ENCODE measurements around the gene ATG16L1.

The ATG16L1 gene

GRCh38 chr2:233266481-233266880, 15.0 kb downstream of the ATG16L1 start:
- DNase-seq = no peak
- H3K27ac ChIP-seq = no peak overlapping the region
- no peak overlapping the region for H3K4me3 ChIP-seq (ENCODE audit: low read depth, low read length)
- peaks cover 67% of the 10 kb centered on the region for H3K36me3 ChIP-seq (replicated peaks)
- in situ Hi-C loops (cut with HindIII; ENCODE audit: low pct_ligation_motif_present, low sequenced_read_pairs) = no loop called here
- TF ChIP-seq CTCF (IDR thresholded peaks at IDR 0.05; ENCODE audit: low read depth, low read length, missing control alignments) = no peak
- no peaks in the 10 kb centered on the region for H3K27me3 ChIP-seq (replicated peaks)

- no peak for DNase-seq
- TF ChIP-seq CTCF (IDR thresholded peaks at IDR 0.05; ENCODE audit: low read depth, low read length, missing control alignments) = no peak
- Histone ChIP-seq H3K4me3 (ENCODE audit: low read depth, low read length) (no peak overlapping the region), H3K27ac (no peak overlapping the region), H3K36me3 (replicated peaks) (peaks cover 66% of the 10 kb centered on the region), H3K27me3 (replicated peaks) (no peaks in the 10 kb centered on the region)
- in situ Hi-C loops (cut with HindIII; ENCODE audit: low pct_ligation_motif_present, low sequenced_read_pairs) = no loop called here
Observed at GRCh38 chr2:233267516-233268245, 16.2 kb downstream of the ATG16L1 start.

- Histone ChIP-seq H3K27me3 (replicated peaks) (no peaks in the 10 kb centered on the region), H3K4me3 (ENCODE audit: low read depth, low read length) (no peak overlapping the region), H3K36me3 (replicated peaks) (peaks cover 73% of the 10 kb centered on the region), H3K27ac (no peak overlapping the region)
- in situ Hi-C loops (cut with HindIII; ENCODE audit: low pct_ligation_motif_present, low sequenced_read_pairs) = no loop called here
- TF ChIP-seq CTCF (IDR thresholded peaks at IDR 0.05; ENCODE audit: low read depth, low read length, missing control alignments) = no peak
- DNase-seq = no peak
Observed at GRCh38 chr2:233270366-233270765, 18.9 kb downstream of the ATG16L1 start.

GRCh38 chr2:233270951-233271350, 19.5 kb downstream of the ATG16L1 start:
- no peak for TF ChIP-seq CTCF (IDR thresholded peaks at IDR 0.05; ENCODE audit: low read depth, low read length, missing control alignments)
- H3K27ac ChIP-seq = no peak overlapping the region
- H3K4me3 ChIP-seq (ENCODE audit: low read depth, low read length) = no peak overlapping the region
- H3K27me3 ChIP-seq (replicated peaks) = no peaks in the 10 kb centered on the region
- no peak for DNase-seq
- in situ Hi-C loops (cut with HindIII; ENCODE audit: low pct_ligation_motif_present, low sequenced_read_pairs) = no loop called here
- H3K36me3 ChIP-seq (replicated peaks) = peaks cover 73% of the 10 kb centered on the region

- in situ Hi-C loops (cut with HindIII; ENCODE audit: low pct_ligation_motif_present, low sequenced_read_pairs) = no loop called here
Observed at GRCh38 chr2:233271693-233272092, 20.2 kb downstream of the ATG16L1 start.

More at GRCh38 chr2:233271693-233272092, 20.2 kb downstream of the ATG16L1 start:
- Histone ChIP-seq H3K4me3 (ENCODE audit: low read depth, low read length) (no peak overlapping the region), H3K36me3 (replicated peaks) (peaks cover 73% of the 10 kb centered on the region), H3K27me3 (replicated peaks) (no peaks in the 10 kb centered on the region), H3K27ac (no peak overlapping the region)
- DNase-seq = no peak
- no peak for TF ChIP-seq CTCF (IDR thresholded peaks at IDR 0.05; ENCODE audit: low read depth, low read length, missing control alignments)
